Neural cell (in vitro differentiated cells): ENCODE measurements around the gene HAUS3. TPM values are rescaled to one million over a fixed set of nuclear protein-coding genes. Genes with fewer than 3 reads are reported as not detected.
A peak's percentile ranks its signal among the peaks of the same experiment; 100 is the strongest.

Experiments
- H2AFZ ChIP-seq: fragments of 200-600, 300-800 bp; sonication (generic), shearing (Covaris generic); 2 replicates; pipeline ENCODE4 v1.6.0; 2014; ENCODE audit warnings: low read depth, mild to moderate bottlenecking, antibody characterized with exemption, low read length, moderate library complexity
- H3F3A ChIP-seq: fragments of 200-600 bp; shearing (Covaris generic); 2 replicates; pipeline ENCODE4 v1.6.1; 2016; ENCODE audit warnings: mild to moderate bottlenecking, moderate library complexity, mixed read lengths, antibody characterized with exemption, low read length; ENCODE audit not compliant: insufficient read depth, poor library complexity, severe bottlenecking
- H3K27ac ChIP-seq: fragments of 200-600, 300-800 bp; sonication (generic), shearing (Covaris generic); 2 replicates; pipeline ENCODE4 v1.5.1; 2014; ENCODE audit warnings: mild to moderate bottlenecking, low read length, moderate library complexity
- H3K27me3 ChIP-seq: fragments of 300-800, 200-600 bp; sonication (generic), shearing (Covaris generic); 2 replicates; pipeline ENCODE4 v1.6.0; 2014; ENCODE audit warnings: mild to moderate bottlenecking, low read depth, low read length, moderate library complexity; ENCODE audit not compliant: insufficient read depth
- H3K36me3 ChIP-seq: fragments of 300-800, 200-600 bp; sonication (generic), shearing (Covaris generic); 2 replicates; pipeline ENCODE4 v1.5.1; 2014; ENCODE audit warnings: mild to moderate bottlenecking, antibody characterized with exemption, low read length, moderate library complexity; ENCODE audit not compliant: insufficient read depth
- H3K4me2 ChIP-seq: fragments of 300-800, 200-600 bp; sonication (generic), shearing (Covaris generic); 2 replicates; pipeline ENCODE4 v1.6.0; 2014; ENCODE audit warnings: mild to moderate bottlenecking, low read length
- H3K4me3 ChIP-seq: fragments of 300-800, 200-600 bp; sonication (generic), shearing (Covaris generic); 2 replicates; pipeline ENCODE4 v1.5.1; 2014; ENCODE audit warnings: mild to moderate bottlenecking, low read length, moderate library complexity
- H3K79me2 ChIP-seq: fragments of 200-600 bp; shearing (Covaris generic); replicated peaks from 2 replicates; pipeline ENCODE4 v1.6.0; 2014; ENCODE audit warnings: mild to moderate bottlenecking, low read length, moderate library complexity; ENCODE audit not compliant: insufficient read depth
- H3K9ac ChIP-seq: fragments of 300-800, 200-600 bp; sonication (generic), shearing (Covaris generic); 2 replicates; pipeline ENCODE4 v1.6.1; 2016; ENCODE audit warnings: mild to moderate bottlenecking, low read length, mixed read lengths
- H3K9me2 ChIP-seq: fragments of 200-600 bp; shearing (Covaris generic); 2 replicates; pipeline ENCODE4 v1.6.1; 2016; ENCODE audit warnings: mild to moderate bottlenecking, low read length, mixed read lengths; ENCODE audit not compliant: insufficient read depth
- H3K9me3 ChIP-seq: fragments of 200-600, 300-800 bp; sonication (generic), shearing (Covaris generic); 2 replicates; pipeline ENCODE4 v1.6.1; 2016; ENCODE audit warnings: mild to moderate bottlenecking, mixed run types, low read length, moderate library complexity, mixed read lengths
- H4K20me1 ChIP-seq: fragments of 200-600 bp; shearing (Covaris generic); 2 replicates; pipeline ENCODE4 v1.6.1; 2016; ENCODE audit warnings: mild to moderate bottlenecking, mixed run types; ENCODE audit not compliant: insufficient read depth
- EP300 ChIP-seq: fragments of 450-650 bp; conservative IDR thresholded peaks from 2 replicates; pipeline ENCODE4 v1.6.1; 2014; ENCODE audit warnings: antibody characterized with exemption, mild to moderate bottlenecking, moderate library complexity; ENCODE audit not compliant: poor library complexity, severe bottlenecking
- EZH2 ChIP-seq: fragments of 200-600, 300-800 bp; shearing (Covaris generic), sonication (generic); IDR thresholded peaks from 2 replicates; pipeline ENCODE4 v1.6.1; 2014; ENCODE audit warnings: antibody characterized with exemption, low read length, borderline replicate concordance, mild to moderate bottlenecking; ENCODE audit not compliant: insufficient read depth, poor library complexity, severe bottlenecking
- MXI1 ChIP-seq: fragments of 450-650 bp; conservative IDR thresholded peaks from 2 replicates; pipeline ENCODE4 v1.6.1; 2014; ENCODE audit warnings: antibody characterized with exemption, mild to moderate bottlenecking; ENCODE audit not compliant: poor library complexity, severe bottlenecking
- POLR2AphosphoS5 ChIP-seq: IDR thresholded peaks from 2 replicates; pipeline ENCODE4 v1.6.1; 2012
- RAD21 ChIP-seq: fragments of 450-650 bp; conservative IDR thresholded peaks from 2 replicates; pipeline ENCODE4 v1.6.1; 2014; ENCODE audit warnings: antibody characterized with exemption, mild to moderate bottlenecking, moderate library complexity
- SMC3 ChIP-seq: fragments of 450-650 bp; conservative IDR thresholded peaks from 2 replicates; pipeline ENCODE4 v1.6.1; 2014; ENCODE audit warnings: antibody characterized with exemption, mild to moderate bottlenecking, moderate library complexity; ENCODE audit not compliant: poor library complexity
- TAF1 ChIP-seq: IDR thresholded peaks from 2 replicates; pipeline ENCODE4 v1.6.1; 2012; ENCODE audit warnings: low read depth
- polyA plus RNA-seq: library from polyadenylated mRNA; depleted of rRNA; stranded (reverse); fragments of >200 nt; gene quantifications from 2 replicates; pipeline ENCODE4 v1.2.3, GENCODE V29; 2014
- TF ChIP-seq, protein P1 (sequence below): IDR thresholded peaks from 2 replicates; pipeline ENCODE4 v1.6.1; 2012; ENCODE audit warnings: borderline replicate concordance
- TF ChIP-seq, protein P2 (sequence below): fragments of 450-650 bp; IDR thresholded peaks from 2 replicates; pipeline ENCODE4 v1.5.1; 2014; ENCODE audit warnings: antibody characterized with exemption, mild to moderate bottlenecking, moderate library complexity; ENCODE audit not compliant: poor library complexity, severe bottlenecking

Gene HAUS3
- polyA plus RNA-seq, 1 donor from 2014 or later = 34.2 TPM

DNA sequence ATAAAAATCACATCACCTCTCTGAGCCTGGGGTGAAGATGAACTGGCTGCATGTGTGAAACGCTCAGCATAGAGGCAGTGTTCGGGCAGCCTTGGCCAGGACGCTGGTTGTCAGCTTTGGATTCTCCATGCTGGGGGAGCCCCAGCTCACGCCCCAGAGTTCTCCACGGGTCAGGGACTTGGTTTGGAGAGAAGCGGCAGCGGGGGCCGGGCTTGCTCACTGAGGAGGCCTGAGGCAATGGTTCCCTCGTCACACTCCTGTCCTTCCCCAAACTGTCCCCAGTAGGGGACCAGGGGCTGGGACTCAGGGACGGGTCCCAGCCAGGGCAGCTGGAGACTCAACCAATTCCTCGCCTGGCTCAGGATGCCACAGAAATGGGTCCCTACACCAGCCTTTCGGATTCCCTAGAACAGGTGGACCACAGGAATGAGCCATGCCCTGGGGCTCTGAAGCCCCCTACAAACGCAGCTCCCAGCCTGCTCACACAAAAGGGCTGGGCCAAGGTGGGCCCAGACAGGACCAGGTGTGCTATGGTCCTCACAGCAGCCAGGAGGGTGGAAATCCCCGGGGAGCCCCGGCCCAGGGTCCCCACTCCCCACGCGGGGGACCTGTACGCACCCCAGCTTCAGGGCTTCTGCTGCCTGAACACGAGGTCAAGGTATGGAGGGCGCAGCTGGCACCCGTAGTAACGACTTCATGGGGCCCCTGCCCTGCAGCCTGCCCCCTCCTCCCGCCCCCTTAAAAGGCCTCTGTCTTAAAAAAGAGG is 18.6 kb upstream of the HAUS3 start:
- peak overlapping the region; percentile 70 for H3K9ac ChIP-seq
- peaks cover 37% of the 10 kb centered on the region for H4K20me1 ChIP-seq
- no peaks in the 10 kb centered on the region for H3K36me3 ChIP-seq
- H3K27me3 ChIP-seq = no peaks in the 10 kb centered on the region
- H3K27ac ChIP-seq = no peak overlapping the region
- H3F3A ChIP-seq = no peaks in the 10 kb centered on the region
- H2AFZ ChIP-seq = no peak overlapping the region
- H3K9me3 ChIP-seq = no peaks in the 10 kb centered on the region
- no peaks in the 10 kb centered on the region for H3K9me2 ChIP-seq
- peak overlapping the region; percentile 44 for H3K4me2 ChIP-seq
- TF ChIP-seq, protein P1, sequence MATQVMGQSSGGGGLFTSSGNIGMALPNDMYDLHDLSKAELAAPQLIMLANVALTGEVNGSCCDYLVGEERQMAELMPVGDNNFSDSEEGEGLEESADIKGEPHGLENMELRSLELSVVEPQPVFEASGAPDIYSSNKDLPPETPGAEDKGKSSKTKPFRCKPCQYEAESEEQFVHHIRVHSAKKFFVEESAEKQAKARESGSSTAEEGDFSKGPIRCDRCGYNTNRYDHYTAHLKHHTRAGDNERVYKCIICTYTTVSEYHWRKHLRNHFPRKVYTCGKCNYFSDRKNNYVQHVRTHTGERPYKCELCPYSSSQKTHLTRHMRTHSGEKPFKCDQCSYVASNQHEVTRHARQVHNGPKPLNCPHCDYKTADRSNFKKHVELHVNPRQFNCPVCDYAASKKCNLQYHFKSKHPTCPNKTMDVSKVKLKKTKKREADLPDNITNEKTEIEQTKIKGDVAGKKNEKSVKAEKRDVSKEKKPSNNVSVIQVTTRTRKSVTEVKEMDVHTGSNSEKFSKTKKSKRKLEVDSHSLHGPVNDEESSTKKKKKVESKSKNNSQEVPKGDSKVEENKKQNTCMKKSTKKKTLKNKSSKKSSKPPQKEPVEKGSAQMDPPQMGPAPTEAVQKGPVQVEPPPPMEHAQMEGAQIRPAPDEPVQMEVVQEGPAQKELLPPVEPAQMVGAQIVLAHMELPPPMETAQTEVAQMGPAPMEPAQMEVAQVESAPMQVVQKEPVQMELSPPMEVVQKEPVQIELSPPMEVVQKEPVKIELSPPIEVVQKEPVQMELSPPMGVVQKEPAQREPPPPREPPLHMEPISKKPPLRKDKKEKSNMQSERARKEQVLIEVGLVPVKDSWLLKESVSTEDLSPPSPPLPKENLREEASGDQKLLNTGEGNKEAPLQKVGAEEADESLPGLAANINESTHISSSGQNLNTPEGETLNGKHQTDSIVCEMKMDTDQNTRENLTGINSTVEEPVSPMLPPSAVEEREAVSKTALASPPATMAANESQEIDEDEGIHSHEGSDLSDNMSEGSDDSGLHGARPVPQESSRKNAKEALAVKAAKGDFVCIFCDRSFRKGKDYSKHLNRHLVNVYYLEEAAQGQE = no peak
- TF ChIP-seq MXI1 = no peak
- TF ChIP-seq EZH2 = no peak
- TF ChIP-seq, protein P2, sequence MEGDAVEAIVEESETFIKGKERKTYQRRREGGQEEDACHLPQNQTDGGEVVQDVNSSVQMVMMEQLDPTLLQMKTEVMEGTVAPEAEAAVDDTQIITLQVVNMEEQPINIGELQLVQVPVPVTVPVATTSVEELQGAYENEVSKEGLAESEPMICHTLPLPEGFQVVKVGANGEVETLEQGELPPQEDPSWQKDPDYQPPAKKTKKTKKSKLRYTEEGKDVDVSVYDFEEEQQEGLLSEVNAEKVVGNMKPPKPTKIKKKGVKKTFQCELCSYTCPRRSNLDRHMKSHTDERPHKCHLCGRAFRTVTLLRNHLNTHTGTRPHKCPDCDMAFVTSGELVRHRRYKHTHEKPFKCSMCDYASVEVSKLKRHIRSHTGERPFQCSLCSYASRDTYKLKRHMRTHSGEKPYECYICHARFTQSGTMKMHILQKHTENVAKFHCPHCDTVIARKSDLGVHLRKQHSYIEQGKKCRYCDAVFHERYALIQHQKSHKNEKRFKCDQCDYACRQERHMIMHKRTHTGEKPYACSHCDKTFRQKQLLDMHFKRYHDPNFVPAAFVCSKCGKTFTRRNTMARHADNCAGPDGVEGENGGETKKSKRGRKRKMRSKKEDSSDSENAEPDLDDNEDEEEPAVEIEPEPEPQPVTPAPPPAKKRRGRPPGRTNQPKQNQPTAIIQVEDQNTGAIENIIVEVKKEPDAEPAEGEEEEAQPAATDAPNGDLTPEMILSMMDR = no peak
- no peak for TF ChIP-seq SMC3
- TF ChIP-seq POLR2AphosphoS5 = no peak
- no peak for TF ChIP-seq TAF1
- no peak for TF ChIP-seq EP300
- no peak for TF ChIP-seq RAD21
- H3K4me3 ChIP-seq = peak overlapping the region; percentile 89
- H3K79me2 ChIP-seq = peaks cover 32% of the 10 kb centered on the region

DNA sequence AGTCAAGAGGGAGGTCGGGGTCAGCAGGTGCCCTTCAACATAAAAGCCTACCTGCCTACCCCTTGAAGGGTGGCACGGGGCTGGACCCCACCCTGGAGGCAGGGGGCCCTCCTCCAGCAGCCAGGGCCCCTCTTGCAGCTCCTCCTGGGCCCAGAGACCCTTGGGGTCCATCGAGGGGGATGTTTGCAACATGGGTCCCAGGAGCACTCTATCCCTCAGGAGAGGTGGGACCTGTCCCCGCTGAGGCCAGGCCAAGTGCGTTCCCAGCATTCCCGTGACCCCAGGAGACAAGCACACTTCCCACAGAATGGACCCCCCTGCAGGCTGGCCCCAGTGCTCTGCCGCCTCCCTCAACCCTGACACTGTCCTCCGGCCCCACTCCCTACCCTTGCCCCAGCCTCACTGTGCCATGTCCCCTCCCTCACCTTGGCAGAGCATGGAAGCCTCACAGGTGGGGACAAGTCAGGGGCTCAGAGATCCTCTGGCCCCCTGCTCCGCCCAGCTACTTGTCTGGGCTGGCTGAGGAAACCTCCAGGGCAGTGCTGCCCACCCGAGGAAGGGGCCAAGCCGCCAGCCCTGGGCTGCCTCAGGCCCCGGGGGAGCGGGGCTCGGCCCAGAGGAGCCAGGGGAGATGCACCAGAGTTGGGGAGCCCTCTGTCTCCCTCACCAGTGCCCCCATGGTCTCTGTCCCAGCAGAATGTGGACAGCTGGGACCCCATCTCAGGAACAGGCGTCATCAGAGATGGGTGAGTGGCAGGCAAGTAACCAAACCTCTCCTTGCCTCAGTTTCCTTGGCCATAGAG is 17.8 kb upstream of the HAUS3 start:
- H3K9me3 ChIP-seq = no peaks in the 10 kb centered on the region
- H3K79me2 ChIP-seq = peaks cover 32% of the 10 kb centered on the region
- peak overlapping the region; percentile 44 for H3K4me2 ChIP-seq
- no peaks in the 10 kb centered on the region for H3K27me3 ChIP-seq
- H3K27ac ChIP-seq = no peak overlapping the region
- peaks cover 38% of the 10 kb centered on the region for H4K20me1 ChIP-seq
- no peaks in the 10 kb centered on the region for H3K36me3 ChIP-seq
- peak overlapping the region; percentile 70 for H3K9ac ChIP-seq
- peak overlapping the region; percentile 89 for H3K4me3 ChIP-seq
- no peaks in the 10 kb centered on the region for H3K9me2 ChIP-seq
- no peak overlapping the region for H2AFZ ChIP-seq
- no peak for TF ChIP-seq RAD21
- TF ChIP-seq TAF1 = no peak
- no peak for TF ChIP-seq SMC3
- no peak for TF ChIP-seq MXI1
- no peak for TF ChIP-seq EZH2
- TF ChIP-seq, protein P2 = no peak
- TF ChIP-seq, protein P1 = no peak
- no peak for TF ChIP-seq POLR2AphosphoS5
- TF ChIP-seq EP300 = no peak
- no peaks in the 10 kb centered on the region for H3F3A ChIP-seq
